Stimulated activated CD4-positive, alpha-beta T cell treated with anti-CD3 and anti-CD28 coated beads, Interleukin-15, amount 100 ng/mL, for 48 hours (primary cell): ENCODE data around the gene AIFM2.
"Not testable (repeated sequence)": the region's sequence is repeated elsewhere in the genome, so short reads cannot be mapped to it uniquely, and the experiment has no call there.

Experiments
- DNase-seq, 2 donors: peaks; one replicate each; pipeline ENCODE4 v3.0.0-alpha.2; 2020; ENCODE audit warnings: low read depth in 2 of 2

AIFM2 gene

DNA sequence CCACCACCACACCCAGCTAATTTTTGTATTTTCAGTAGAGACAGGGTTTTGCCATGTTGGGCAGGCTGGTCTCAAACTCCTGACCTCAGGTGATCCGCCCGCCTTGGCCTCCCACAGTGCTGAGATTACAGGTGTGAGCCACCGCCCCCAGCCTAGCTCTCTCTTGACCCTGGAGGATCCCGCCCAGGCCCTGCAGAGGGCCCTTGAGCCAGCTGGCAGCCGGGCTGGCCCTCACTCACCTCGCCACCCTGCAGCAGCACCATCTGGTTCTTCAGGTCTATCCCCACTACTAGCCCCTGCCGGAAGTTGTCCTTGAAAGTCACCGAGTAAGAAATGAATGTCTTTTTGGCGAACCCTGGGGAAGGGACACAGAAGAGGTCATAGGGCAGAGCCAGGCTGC lies 9.5 kb downstream of the AIFM2 start:
- not testable (repeated sequence) for DNase-seq

DNA sequence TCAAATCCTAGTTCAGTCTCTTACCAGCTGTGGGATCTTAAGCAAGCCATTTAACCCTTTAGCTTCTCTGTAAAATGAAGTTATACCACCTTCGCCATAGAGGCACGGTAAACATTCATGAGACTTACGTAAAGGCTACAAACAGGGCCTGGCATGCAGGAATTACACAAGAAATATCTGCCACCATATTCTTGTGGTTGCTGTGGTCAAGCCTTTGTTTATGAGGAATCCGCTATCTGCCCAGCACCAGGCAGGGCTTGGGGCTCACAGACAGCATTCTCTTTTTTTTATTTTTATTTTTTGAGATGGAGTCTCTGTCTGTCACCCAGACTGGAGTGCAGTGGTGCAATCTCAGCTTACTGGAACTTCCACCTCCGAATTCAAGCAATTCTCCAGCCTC lies 9.9 kb downstream of the AIFM2 start:
- DNase-seq = no peak

DNA sequence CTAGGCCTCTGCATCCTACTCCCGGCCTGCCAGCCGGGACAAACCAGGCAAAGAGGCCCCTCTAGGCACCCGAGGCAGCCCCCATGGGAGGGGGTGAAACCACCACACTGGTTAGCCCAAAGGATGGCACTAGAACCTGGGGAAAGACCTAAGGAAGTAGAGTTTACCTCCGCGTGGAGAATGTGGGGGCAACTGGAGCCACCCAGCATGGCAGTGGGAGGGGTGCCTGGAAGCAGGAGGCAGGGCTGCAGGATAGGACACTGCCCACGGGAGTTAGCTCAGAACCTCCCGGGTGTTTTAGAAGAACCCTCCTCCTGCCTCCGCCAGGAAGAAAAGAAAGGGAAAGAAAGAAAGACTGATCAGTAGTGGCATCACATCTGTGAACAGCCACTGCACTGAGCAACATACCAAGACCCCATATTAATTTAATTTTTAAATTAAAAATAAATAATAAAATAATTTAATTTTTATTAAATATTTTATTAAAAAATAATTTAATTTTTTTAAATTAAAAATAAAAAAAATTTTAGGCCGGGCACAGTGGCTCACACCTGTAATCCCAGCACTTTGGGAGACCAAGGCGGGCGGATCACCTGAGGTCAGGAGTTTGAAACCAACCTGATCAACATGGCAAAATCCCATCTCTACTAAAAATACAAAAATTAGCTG lies 11.2 kb downstream of the AIFM2 start:
- no peak for DNase-seq

DNA sequence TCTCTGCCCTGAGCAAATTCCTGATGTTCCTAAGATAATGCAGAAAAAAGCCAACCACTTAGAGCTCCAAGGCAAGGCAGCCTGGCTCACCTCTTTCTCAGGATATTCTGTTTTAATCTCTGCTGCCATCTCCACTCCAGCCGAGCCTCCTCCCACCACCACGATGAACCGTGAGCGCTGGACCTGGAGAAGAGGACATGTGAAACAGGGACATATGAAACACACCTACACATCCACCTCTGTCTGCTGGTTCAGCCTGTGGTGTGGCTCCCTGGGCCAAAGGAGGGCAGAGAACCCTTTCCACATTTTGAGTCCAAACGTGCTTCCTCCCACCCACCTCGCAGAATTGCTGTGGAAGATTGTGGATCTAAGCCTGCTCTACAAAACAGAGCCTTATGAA lies 12.2 kb downstream of the AIFM2 start:
- DNase-seq = no peak

DNA sequence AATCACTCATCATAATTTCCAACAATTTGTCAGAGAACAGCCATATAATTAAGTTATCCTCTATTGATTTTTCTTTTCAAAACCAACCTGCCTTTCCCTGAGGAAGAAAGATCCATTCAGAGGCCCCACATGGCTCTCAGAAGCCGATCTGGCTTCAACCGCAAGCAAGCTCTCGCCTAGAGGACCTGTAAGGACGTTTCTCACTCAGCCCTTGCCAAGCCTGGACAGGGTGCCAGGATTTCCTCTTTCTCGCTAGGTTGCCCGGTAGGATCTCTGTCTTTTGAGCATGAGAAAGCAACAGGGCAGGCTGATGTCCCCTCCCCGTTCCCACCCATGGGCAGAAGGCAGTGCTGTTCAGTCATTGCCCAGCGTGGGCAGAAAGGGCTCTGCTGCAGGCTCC lies 13.0 kb downstream of the AIFM2 start:
- no peak for DNase-seq

DNA sequence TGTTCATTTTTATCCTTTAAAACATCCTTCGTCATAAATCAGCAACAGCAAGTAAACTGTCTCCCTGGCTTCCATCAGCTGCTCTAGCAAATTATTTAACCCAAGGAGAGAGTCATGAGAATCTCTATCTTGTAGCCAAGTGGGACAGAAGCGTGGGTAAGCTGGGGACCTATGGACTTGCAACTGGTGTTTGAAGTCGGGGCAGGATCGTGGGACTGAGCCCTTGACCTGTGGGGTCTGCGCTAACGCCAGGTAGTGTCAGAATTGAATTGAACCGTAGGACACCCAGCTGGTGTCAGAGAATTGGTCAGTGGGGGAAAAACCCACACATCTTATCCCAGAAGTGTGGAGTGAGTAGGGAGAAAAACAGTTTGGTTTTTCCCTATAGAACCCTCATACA lies 13.4 kb downstream of the AIFM2 start:
- no peak for DNase-seq

DNA sequence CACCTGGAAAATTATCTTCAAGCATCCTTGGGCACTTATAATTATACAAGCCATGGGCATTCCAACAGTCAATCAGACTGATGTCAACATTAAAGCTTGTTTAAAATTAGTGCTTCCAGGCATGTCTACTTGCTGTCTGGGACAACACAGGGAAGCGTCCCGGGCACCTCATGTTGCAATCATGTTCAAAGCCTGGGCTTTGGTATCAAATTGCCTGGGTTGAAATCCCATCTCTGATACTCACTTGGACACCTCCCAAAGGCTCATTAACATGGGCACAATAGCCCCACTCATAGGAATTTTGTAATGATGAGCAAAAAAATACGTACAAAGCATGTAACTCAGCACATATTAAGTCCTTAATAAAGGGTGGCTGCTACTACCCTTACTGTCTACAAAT lies 14.4 kb downstream of the AIFM2 start:
- no peak for DNase-seq

DNA sequence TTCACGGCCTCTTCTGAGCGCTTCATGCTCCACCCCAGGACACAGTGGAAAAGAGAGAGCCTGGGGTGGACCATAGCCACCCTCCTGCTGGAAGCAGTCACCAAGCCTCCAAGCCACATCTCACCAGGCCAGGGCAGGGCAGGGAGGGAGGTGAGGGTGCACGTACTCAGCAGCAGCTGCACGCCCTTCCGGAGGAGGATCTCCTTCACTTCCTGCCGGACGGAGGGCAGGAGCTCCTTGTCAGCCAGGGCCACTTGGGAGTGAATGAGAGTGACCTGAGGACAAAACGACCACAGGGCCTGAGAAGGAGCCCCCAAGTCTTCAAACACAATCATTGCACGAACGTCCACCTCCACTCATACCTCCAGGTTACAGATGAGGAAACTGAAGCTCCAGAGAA lies 15.0 kb downstream of the AIFM2 start:
- no peak for DNase-seq

DNA sequence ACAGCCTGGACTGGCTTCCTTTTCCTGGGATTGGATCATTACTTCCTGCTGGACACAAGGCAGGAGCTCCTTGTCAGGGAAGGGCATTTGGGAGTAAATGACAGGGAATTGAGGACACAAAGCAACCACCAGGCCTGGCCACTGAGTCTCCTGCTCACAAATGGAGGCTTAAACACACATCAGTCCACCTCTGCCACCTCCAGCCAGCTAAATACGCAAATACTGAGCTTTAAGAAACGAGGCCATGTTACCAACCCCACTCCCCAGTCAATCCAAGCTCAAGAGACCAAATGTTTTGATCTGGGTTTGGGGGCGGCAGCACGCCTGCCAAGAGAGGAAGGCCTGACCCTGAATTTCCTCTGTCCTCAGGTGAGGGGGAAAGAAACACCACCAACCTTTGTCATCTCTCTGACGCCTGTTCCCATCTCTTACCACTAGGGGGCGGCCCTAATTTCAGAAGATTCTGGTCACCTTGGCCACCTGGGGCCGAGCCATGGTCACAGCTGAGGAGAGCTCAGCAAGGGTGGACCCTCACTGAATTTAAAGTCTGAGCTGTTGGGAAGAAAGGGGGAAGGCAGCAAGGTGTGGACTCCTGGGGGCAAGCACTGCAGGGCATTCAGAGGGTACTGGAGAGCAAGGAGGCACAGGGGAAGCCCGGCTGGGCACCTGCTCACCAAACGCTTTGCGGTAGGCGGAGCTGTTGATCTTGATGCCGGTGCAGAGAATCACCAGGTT lies 16.5 kb downstream of the AIFM2 start:
- DNase-seq = peak in 1 of 2 donors; percentile 24

DNA sequence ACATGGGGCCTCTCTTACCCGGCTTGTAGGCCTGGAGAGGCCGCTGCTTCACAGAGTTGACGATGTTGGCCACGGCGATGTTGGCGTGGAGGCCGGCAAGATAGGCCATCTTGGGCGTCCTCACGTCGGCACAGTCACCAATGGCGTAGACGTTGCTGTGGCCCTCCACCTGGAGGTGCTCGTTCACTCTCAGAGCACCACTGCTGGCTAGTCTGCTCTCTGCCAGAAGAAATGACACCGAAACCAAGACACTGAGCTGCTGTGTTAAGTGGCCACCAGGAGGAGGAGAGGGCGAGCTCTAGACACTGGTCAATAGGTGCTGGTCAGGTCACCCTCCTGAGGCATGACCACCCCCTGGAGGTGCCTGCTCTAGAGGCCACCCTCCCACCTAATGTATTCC lies 17.7 kb downstream of the AIFM2 start:
- DNase-seq = no peak

DNA sequence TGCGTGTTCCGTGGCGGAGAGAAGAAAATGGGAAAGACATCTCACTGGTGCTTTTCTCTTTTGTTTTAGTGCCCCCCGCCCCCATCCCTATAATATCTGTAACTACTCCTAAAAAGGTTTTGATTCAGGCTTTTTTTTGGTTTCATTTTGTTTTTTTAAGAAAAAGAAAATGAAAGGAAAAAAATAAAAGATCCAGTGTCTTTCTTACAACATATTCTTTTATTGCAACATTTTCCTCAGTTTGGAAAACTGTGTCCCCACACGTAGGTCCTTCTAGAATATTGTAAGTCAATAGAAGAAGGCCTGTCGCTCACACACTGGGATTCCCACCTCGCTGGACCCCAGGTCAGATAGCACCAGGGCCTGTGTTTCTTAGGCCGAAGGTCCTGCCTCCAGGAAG lies 20.6 kb downstream of the AIFM2 start:
- DNase-seq = no peak

DNA sequence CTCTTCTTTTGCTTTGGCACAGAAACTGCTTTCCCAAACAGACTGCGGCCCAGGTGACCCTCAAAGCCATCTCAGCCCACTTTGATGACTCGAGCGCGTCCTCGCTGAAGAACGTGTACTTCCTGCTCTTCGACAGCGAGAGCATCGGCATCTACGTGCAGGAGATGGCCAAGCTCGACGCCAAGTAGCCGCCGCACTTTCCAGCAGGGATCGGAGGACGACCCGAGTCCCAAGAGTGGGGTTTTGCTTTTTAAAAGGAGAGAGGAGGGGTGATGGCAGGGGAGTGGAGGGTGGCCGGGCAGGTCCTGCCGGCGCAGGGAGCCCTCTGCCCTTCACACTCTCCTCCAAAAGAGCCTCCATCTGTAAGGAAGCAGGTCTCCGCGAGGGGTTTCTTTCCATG lies 21.1 kb downstream of the AIFM2 start:
- DNase-seq = no peak

DNA sequence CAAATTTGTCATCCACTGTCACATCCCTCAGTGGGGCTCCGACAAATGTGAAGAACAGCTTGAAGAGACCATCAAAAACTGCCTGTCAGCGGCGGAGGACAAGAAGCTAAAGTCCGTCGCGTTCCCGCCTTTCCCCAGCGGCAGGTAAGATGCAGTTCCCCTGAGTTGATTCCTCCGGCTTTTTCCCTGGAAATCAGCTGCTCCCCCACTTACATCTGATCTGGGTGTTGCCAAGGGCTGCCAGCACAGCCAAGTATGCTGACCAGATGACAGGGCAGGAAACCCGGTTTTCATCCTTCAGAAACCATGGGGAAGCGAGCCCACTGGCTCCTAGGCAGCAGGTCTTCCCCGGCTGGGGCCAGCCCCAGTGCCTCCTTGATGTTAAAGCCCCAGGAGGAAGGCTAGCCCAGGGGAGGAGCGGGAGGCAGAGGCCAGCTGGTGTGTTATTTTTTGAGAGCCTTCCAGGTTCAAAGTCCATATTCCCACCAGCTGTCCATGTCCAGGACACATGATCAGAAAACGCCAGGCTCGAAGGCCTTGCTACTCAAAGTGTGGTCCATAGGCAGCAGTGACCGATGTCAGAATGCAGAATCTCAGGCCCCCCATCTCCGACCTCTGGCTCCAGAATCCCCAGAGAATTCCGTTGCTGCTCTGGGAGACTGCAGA lies 23.4 kb downstream of the AIFM2 start:
- DNase-seq = no peak

DNA sequence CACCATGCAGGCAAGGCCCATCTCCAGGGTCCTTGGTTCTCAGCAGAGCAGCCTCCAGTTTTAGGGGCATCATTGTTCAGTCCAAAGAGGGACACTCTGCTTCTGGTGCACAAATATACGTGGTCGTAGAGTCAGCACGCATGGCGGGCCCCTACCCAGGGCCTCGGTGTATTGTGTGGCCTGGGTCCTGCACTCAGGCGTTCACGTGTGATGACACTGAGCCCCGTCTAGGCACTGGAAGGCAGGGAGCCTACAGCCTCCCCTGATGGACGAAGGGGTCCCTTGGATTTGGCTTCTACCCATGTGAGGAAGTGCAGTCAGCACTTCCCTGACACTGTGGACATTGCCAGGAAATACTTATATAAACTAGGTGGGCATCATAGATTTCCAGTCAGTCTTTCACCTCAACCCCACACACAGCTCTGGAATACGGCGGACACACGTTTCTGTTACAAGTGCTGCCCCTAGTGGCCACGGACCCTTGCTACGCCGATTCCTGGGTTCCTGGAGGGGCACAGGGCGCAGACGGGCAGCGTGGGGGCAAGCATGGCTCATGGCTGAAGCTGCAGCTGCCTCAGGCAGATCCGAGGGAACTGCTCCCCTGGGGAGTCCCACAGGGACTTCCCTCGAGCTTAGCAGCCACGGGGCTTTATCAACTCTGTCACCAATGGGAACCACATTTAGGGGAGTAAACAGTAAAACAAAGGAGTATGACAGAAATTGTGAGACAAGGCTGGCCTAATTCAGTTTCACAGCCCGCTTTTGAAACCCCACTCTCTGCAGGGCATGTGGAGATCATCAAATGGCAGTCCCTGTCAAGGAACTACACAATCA lies 25.4 kb downstream of the AIFM2 start:
- DNase-seq = no peak

DNA sequence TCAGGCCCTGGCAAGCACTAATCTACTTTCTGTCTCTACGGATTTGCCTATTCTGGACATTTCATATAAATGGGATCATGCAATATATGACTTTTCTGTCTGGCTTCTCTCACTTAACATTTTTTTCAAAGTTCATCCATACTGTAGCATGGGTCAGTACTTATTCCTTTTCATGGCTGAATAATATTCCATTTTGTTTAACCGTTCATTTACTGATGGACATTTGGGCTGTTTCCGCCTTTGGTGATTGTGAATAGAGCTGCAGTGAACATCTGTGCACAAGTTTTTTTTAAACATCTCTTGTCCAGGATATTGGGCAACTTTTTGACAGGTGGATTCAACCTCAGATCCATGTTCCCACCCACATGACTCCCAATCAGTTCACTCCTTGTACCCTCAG lies 31.0 kb downstream of the AIFM2 start:
- DNase-seq = no peak

DNA sequence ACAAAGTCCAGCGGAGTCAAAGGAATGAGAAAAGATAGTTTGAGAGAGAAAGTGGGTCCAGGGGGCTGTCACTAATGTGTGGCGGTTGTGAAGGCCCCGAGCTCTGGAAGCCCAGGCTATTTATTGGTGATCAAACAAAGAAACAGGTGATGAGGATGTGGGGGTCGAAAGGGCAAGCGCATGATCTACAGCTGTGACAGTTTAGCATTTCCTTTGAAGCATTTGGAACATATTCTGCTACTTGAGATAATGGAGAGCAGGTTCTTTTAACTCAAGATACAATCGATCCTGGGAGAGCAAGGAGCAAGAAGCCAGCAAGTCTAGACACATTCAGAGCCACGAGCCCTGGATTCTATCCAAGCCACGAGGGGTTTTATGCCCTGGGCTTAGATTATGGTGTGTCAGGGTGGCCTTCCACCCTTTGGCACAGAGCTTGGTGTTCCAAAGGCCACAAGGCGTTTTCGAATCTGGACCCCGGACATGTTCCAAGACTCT lies 31.5 kb downstream of the AIFM2 start:
- DNase-seq = not testable (repeated sequence)

DNA sequence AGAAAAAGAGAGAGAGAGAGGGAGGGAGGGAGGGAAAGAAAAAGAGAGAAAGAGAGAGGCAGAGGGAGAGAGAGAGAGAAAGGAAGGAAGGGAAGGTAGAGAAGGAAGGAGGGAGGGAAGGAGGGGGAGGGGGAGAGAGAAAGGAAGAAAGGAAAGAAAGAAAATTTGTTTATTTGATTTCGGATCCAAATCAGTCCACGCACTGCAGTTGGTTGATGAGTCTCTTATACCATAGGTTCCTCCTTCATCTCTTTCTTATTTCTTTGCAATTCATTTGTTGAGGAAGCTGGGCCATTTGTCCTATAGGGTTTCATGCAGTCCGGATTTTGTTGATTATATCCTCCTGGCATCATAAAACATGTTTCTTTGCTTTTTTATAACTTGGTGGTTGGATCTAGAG lies 34.4 kb downstream of the AIFM2 start:
- no peak for DNase-seq

DNA sequence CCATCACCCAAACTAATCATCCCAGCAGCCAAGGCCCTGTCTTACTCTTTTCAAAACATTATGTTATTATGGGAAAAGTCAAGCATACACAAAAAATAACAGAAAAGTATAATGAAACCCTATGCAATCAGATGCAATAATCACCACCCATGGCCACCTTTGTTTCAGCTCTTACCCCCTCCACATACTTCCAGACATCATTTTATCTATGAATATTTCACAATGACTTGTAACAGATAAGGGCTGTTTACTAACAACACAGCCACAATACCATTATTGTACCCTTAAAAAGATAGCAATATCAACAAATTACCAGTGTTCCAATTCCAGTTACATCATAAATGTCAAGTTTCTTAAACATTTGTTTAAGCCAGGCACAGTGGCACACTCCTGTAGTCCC lies 35.2 kb downstream of the AIFM2 start:
- no peak for DNase-seq

DNA sequence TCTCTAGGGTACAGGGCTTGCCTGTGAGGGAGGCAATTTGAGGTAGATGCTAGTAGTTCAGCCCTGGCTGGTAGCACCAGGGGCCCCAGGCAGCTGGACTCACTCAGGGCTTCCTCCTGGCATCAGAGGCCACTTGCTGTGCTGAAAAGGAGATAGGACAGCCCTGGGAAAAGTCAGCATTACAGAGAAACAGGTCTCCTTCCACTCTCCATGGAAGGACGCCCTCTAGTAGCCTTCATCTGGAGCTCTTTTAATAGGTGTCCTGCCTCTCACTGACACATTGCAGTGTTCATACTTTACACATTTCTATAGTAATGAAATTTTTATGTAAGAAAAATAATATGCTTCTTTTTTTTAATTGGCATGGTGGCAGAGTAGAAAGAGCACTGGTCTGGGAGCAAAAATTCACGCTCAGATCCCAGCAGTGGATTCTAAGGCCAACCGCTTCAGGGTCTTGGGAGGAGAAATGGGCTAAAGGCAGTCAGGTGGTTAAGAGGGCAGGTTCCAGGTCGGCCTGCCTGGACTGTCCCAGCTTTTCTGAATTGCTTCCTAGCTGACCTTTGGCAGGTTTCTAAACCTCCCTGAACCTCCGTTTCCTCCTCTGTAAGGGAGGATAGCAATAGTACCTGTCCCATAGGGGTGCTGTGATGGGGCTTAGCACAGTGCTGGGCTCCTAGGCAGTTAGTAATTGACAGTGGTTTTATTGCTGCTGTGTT lies 35.8 kb downstream of the AIFM2 start:
- DNase-seq = no peak

DNA sequence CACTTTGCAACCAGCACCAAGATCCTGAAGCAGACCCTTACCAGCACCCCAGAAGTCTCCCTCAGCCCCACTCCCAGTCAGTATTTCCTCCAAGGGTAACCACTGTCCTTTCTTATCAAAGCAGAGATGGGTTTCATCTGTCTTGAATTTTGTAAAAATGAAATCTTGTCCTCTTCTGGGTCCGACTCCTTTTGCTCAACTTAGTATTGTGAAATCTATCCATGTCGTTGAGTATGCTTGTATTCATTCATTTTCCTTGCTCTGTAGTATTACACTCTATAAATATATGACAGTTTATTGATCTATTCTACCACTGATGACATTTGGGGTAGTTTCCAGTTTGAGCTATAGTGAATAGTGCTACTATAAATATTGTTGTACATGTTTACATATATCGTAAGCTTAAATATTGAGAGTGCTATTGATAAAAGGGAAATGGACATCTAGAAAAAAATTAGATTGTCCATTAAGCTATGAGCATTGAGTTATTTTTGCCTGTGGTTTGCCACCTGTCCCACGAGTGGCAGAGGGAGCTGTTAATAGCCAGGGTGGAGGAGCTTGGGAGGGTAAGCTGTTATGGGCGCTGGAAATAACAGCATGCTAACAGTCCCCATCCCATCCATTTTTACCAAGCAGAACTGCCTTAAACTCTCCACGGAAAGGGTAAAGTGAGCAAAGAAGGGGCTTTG lies 36.5 kb downstream of the AIFM2 start:
- DNase-seq = no peak

DNA sequence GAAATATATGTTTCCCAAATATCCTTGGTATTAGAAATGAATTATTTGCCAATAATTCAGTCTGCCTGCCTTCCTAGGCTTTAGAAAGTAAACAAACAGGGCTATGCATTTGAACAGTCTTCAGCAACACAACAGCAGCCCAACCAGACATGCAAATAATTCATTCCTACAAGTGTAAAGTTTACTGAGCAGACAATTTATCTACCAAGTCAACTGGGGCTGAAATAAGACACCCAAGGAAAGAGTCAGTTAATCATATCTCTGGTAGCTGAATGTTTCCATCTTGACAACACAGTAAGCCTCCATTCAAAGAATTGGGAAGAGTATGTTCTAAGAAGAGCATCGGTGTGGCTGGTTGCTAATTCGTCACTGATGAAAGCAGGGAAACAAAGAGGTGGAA lies 38.4 kb downstream of the AIFM2 start:
- no peak for DNase-seq
